MG63 (cell line): ENCODE results near the gene SUFU. TPM values are rescaled to one million over a fixed set of nuclear protein-coding genes. Genes with fewer than 3 reads are reported as not detected.

Experiments
- DNase-seq: peaks from one replicate; pipeline ENCODE4 v3.0.0-alpha.2; 2020
- H3K27me3 ChIP-seq: fragments of 250-450 bp; sonication (Bioruptor Pico); 2 replicates; pipeline ENCODE4 v1.5.1; 2020; ENCODE audit warnings: mild to moderate bottlenecking, moderate library complexity
- H3K36me3 ChIP-seq: fragments of 250-450 bp; sonication (Bioruptor Pico); 2 replicates; pipeline ENCODE4 v1.5.1; 2020; ENCODE audit warnings: mild to moderate bottlenecking, moderate library complexity
- H3K4me3 ChIP-seq: fragments of 250-450 bp; sonication (Bioruptor Pico); 2 replicates; pipeline ENCODE4 v1.5.1; 2020; ENCODE audit warnings: mild to moderate bottlenecking, moderate library complexity
- H3K9me3 ChIP-seq: fragments of 250-450 bp; sonication (Bioruptor Pico); 2 replicates; pipeline ENCODE4 v1.5.1; 2020; ENCODE audit warnings: mild to moderate bottlenecking, moderate library complexity
- total RNA-seq: library from RNA; depleted of rRNA; stranded (reverse); fragments of >200 nt; shearing (Covaris generic); gene quantifications from 2 replicates; pipeline ENCODE4 v1.2.3, GENCODE V29; 2014; ENCODE audit warnings: low replicate concordance

SUFU gene
- total RNA-seq, 1 experiment from 2014 or later, result 2.0 TPM

GRCh38 chr10:102502337-102503151 is 1.2 kb upstream of the SUFU start, which contains the start of gene ACTR1A:
TSS of gene ACTR1A (minus strand) at chr10:102502712. CDS start at chr10:102502647, 65 bp downstream.
- DNase-seq, result peak; percentile 95

GRCh38 chr10:102504179-102504975 is 605 bp downstream of the SUFU start:
- no peaks in the 10 kb centered on the region; the same call in none of the 2 replicates for H3K36me3 ChIP-seq
- no peak for DNase-seq
- peak overlapping the region; percentile 77 for H3K4me3 ChIP-seq
- H3K27me3 ChIP-seq, result no peaks in the 10 kb centered on the region
- H3K9me3 ChIP-seq, result no peaks in the 10 kb centered on the region

More at GRCh38 chr10:102502337-102503151, 1.2 kb upstream of the SUFU start, which contains the start of gene ACTR1A:
- Histone ChIP-seq H3K4me3 (peak within 1 kb of the TSS; percentile 77), H3K9me3 (no peaks in the 10 kb centered on the region), H3K36me3 (peaks cover 4% of the 10 kb centered on the region; the same call in 1 of the 2 replicates), H3K27me3 (no peaks in the 10 kb centered on the region)

- DNase-seq, result no peak
- H3K9me3 ChIP-seq, result no peaks in the 10 kb centered on the region
- peaks cover 4% of the 10 kb centered on the region for H3K36me3 ChIP-seq
- H3K27me3 ChIP-seq, result no peaks in the 10 kb centered on the region
- peak overlapping the region; percentile 77 for H3K4me3 ChIP-seq
These were observed 1.2 kb downstream of the SUFU start for GRCh38 chr10:102504976-102505300.

- Histone ChIP-seq H3K36me3 (peaks cover 11% of the 10 kb centered on the region), H3K27me3 (no peaks in the 10 kb centered on the region), H3K9me3 (no peaks in the 10 kb centered on the region), H3K4me3 (no peak overlapping the region)
- no peak for DNase-seq
These were observed 1.8 kb downstream of the SUFU start for GRCh38 chr10:102505462-102506115.

GRCh38 chr10:102507521-102507920 is 3.7 kb downstream of the SUFU start:
- H3K4me3 ChIP-seq, result no peak overlapping the region
- H3K27me3 ChIP-seq, result no peaks in the 10 kb centered on the region
- no peaks in the 10 kb centered on the region for H3K9me3 ChIP-seq
- no peak for DNase-seq
- H3K36me3 ChIP-seq, result peaks cover 19% of the 10 kb centered on the region

- peaks cover 20% of the 10 kb centered on the region for H3K36me3 ChIP-seq
- no peaks in the 10 kb centered on the region for H3K9me3 ChIP-seq
- no peaks in the 10 kb centered on the region for H3K27me3 ChIP-seq
- DNase-seq, result no peak
- no peak overlapping the region for H3K4me3 ChIP-seq
These were observed 4.7 kb downstream of the SUFU start for GRCh38 chr10:102508506-102508905.

GRCh38 chr10:102509387-102509786 is 5.6 kb downstream of the SUFU start:
- Histone ChIP-seq H3K4me3 (no peak overlapping the region), H3K27me3 (no peaks in the 10 kb centered on the region), H3K36me3 (peaks cover 20% of the 10 kb centered on the region), H3K9me3 (no peaks in the 10 kb centered on the region)
- peak; percentile 34 for DNase-seq

GRCh38 chr10:102511583-102512274 is 8.0 kb downstream of the SUFU start:
- Histone ChIP-seq H3K4me3 (no peak overlapping the region), H3K27me3 (no peaks in the 10 kb centered on the region), H3K36me3 (peaks cover 20% of the 10 kb centered on the region), H3K9me3 (no peaks in the 10 kb centered on the region)
- no peak for DNase-seq

GRCh38 chr10:102514487-102515311 is 10.9 kb downstream of the SUFU start:
- no peaks in the 10 kb centered on the region for H3K9me3 ChIP-seq
- no peaks in the 10 kb centered on the region for H3K27me3 ChIP-seq
- peaks cover 18% of the 10 kb centered on the region for H3K36me3 ChIP-seq
- DNase-seq, result no peak
- H3K4me3 ChIP-seq, result no peak overlapping the region

- no peaks in the 10 kb centered on the region for H3K27me3 ChIP-seq
These were observed 12.0 kb downstream of the SUFU start for GRCh38 chr10:102515724-102516123.

GRCh38 chr10:102517553-102517952 is 13.8 kb downstream of the SUFU start:
- peaks cover under 1% of the 10 kb centered on the region; the same call in 1 of the 2 replicates for H3K36me3 ChIP-seq
- no peaks in the 10 kb centered on the region for H3K27me3 ChIP-seq
- no peak overlapping the region for H3K4me3 ChIP-seq
- H3K9me3 ChIP-seq, result no peaks in the 10 kb centered on the region
- no peak for DNase-seq

More at GRCh38 chr10:102515724-102516123, 12.0 kb downstream of the SUFU start:
- DNase-seq, result no peak
- H3K9me3 ChIP-seq, result no peaks in the 10 kb centered on the region
- peaks cover 9% of the 10 kb centered on the region for H3K36me3 ChIP-seq
- H3K4me3 ChIP-seq, result no peak overlapping the region

GRCh38 chr10:102519246-102519825 is 15.6 kb downstream of the SUFU start:
- Histone ChIP-seq H3K36me3 (no peaks in the 10 kb centered on the region), H3K9me3 (no peaks in the 10 kb centered on the region), H3K27me3 (no peaks in the 10 kb centered on the region), H3K4me3 (no peak overlapping the region)
- DNase-seq, result no peak

- Histone ChIP-seq H3K27me3 (no peaks in the 10 kb centered on the region), H3K4me3 (no peak overlapping the region), H3K9me3 (no peaks in the 10 kb centered on the region), H3K36me3 (peaks cover 6% of the 10 kb centered on the region; the same call in 1 of the 2 replicates)
- no peak for DNase-seq
These were observed 19.1 kb downstream of the SUFU start for GRCh38 chr10:102522874-102523249.

- H3K36me3 ChIP-seq, result peaks cover 6% of the 10 kb centered on the region; the same call in 1 of the 2 replicates
- H3K9me3 ChIP-seq, result no peaks in the 10 kb centered on the region
- no peaks in the 10 kb centered on the region for H3K27me3 ChIP-seq
- no peak overlapping the region for H3K4me3 ChIP-seq
- DNase-seq, result peak; percentile 23
These were observed 19.7 kb downstream of the SUFU start for GRCh38 chr10:102523250-102524029.

- no peak overlapping the region for H3K4me3 ChIP-seq
- DNase-seq, result no peak
- H3K27me3 ChIP-seq, result no peaks in the 10 kb centered on the region
- peaks cover 6% of the 10 kb centered on the region; the same call in 1 of the 2 replicates for H3K36me3 ChIP-seq
- no peaks in the 10 kb centered on the region for H3K9me3 ChIP-seq
These were observed 21.0 kb downstream of the SUFU start for GRCh38 chr10:102524746-102525145.
